Neural cell (in vitro differentiated cells): ENCODE measurements around the gene PMPCA. TPM values are rescaled to one million over a fixed set of nuclear protein-coding genes. Genes with fewer than 3 reads are reported as not detected.

Experiments used
- H2AFZ ChIP-seq: fragments of 200-600, 300-800 bp; sonication (generic), shearing (Covaris generic); 2 replicates; pipeline ENCODE4 v1.6.0; 2014; ENCODE audit warnings: low read depth, mild to moderate bottlenecking, antibody characterized with exemption, low read length, moderate library complexity
- H3F3A ChIP-seq: fragments of 200-600 bp; shearing (Covaris generic); 2 replicates; pipeline ENCODE4 v1.6.1; 2016; ENCODE audit warnings: mild to moderate bottlenecking, moderate library complexity, mixed read lengths, antibody characterized with exemption, low read length; ENCODE audit not compliant: insufficient read depth, poor library complexity, severe bottlenecking
- H3K27ac ChIP-seq: fragments of 200-600, 300-800 bp; sonication (generic), shearing (Covaris generic); 2 replicates; pipeline ENCODE4 v1.5.1; 2014; ENCODE audit warnings: mild to moderate bottlenecking, low read length, moderate library complexity
- H3K27me3 ChIP-seq: fragments of 300-800, 200-600 bp; sonication (generic), shearing (Covaris generic); 2 replicates; pipeline ENCODE4 v1.6.0; 2014; ENCODE audit warnings: mild to moderate bottlenecking, low read depth, low read length, moderate library complexity; ENCODE audit not compliant: insufficient read depth
- H3K36me3 ChIP-seq: fragments of 300-800, 200-600 bp; sonication (generic), shearing (Covaris generic); 2 replicates; pipeline ENCODE4 v1.5.1; 2014; ENCODE audit warnings: mild to moderate bottlenecking, antibody characterized with exemption, low read length, moderate library complexity; ENCODE audit not compliant: insufficient read depth
- H3K4me2 ChIP-seq: fragments of 300-800, 200-600 bp; sonication (generic), shearing (Covaris generic); 2 replicates; pipeline ENCODE4 v1.6.0; 2014; ENCODE audit warnings: mild to moderate bottlenecking, low read length
- H3K4me3 ChIP-seq: fragments of 300-800, 200-600 bp; sonication (generic), shearing (Covaris generic); 2 replicates; pipeline ENCODE4 v1.5.1; 2014; ENCODE audit warnings: mild to moderate bottlenecking, low read length, moderate library complexity
- H3K79me2 ChIP-seq: fragments of 200-600 bp; shearing (Covaris generic); replicated peaks from 2 replicates; pipeline ENCODE4 v1.6.0; 2014; ENCODE audit warnings: mild to moderate bottlenecking, low read length, moderate library complexity; ENCODE audit not compliant: insufficient read depth
- H3K9ac ChIP-seq: fragments of 300-800, 200-600 bp; sonication (generic), shearing (Covaris generic); 2 replicates; pipeline ENCODE4 v1.6.1; 2016; ENCODE audit warnings: mild to moderate bottlenecking, low read length, mixed read lengths
- H3K9me2 ChIP-seq: fragments of 200-600 bp; shearing (Covaris generic); 2 replicates; pipeline ENCODE4 v1.6.1; 2016; ENCODE audit warnings: mild to moderate bottlenecking, low read length, mixed read lengths; ENCODE audit not compliant: insufficient read depth
- H3K9me3 ChIP-seq: fragments of 200-600, 300-800 bp; sonication (generic), shearing (Covaris generic); 2 replicates; pipeline ENCODE4 v1.6.1; 2016; ENCODE audit warnings: mild to moderate bottlenecking, mixed run types, low read length, moderate library complexity, mixed read lengths
- H4K20me1 ChIP-seq: fragments of 200-600 bp; shearing (Covaris generic); 2 replicates; pipeline ENCODE4 v1.6.1; 2016; ENCODE audit warnings: mild to moderate bottlenecking, mixed run types; ENCODE audit not compliant: insufficient read depth
- EP300 ChIP-seq: fragments of 450-650 bp; conservative IDR thresholded peaks from 2 replicates; pipeline ENCODE4 v1.6.1; 2014; ENCODE audit warnings: antibody characterized with exemption, mild to moderate bottlenecking, moderate library complexity; ENCODE audit not compliant: poor library complexity, severe bottlenecking
- EZH2 ChIP-seq: fragments of 200-600, 300-800 bp; shearing (Covaris generic), sonication (generic); IDR thresholded peaks from 2 replicates; pipeline ENCODE4 v1.6.1; 2014; ENCODE audit warnings: antibody characterized with exemption, low read length, borderline replicate concordance, mild to moderate bottlenecking; ENCODE audit not compliant: insufficient read depth, poor library complexity, severe bottlenecking
- MXI1 ChIP-seq: fragments of 450-650 bp; conservative IDR thresholded peaks from 2 replicates; pipeline ENCODE4 v1.6.1; 2014; ENCODE audit warnings: antibody characterized with exemption, mild to moderate bottlenecking; ENCODE audit not compliant: poor library complexity, severe bottlenecking
- POLR2AphosphoS5 ChIP-seq: IDR thresholded peaks from 2 replicates; pipeline ENCODE4 v1.6.1; 2012
- RAD21 ChIP-seq: fragments of 450-650 bp; conservative IDR thresholded peaks from 2 replicates; pipeline ENCODE4 v1.6.1; 2014; ENCODE audit warnings: antibody characterized with exemption, mild to moderate bottlenecking, moderate library complexity
- SMC3 ChIP-seq: fragments of 450-650 bp; conservative IDR thresholded peaks from 2 replicates; pipeline ENCODE4 v1.6.1; 2014; ENCODE audit warnings: antibody characterized with exemption, mild to moderate bottlenecking, moderate library complexity; ENCODE audit not compliant: poor library complexity
- TAF1 ChIP-seq: IDR thresholded peaks from 2 replicates; pipeline ENCODE4 v1.6.1; 2012; ENCODE audit warnings: low read depth
- polyA plus RNA-seq: library from polyadenylated mRNA; depleted of rRNA; stranded (reverse); fragments of >200 nt; gene quantifications from 2 replicates; pipeline ENCODE4 v1.2.3, GENCODE V29; 2014
- TF ChIP-seq, protein P1 (sequence below): fragments of 450-650 bp; IDR thresholded peaks from 2 replicates; pipeline ENCODE4 v1.5.1; 2014; ENCODE audit warnings: antibody characterized with exemption, mild to moderate bottlenecking, moderate library complexity; ENCODE audit not compliant: poor library complexity, severe bottlenecking
- TF ChIP-seq, protein P2 (sequence below): IDR thresholded peaks from 2 replicates; pipeline ENCODE4 v1.6.1; 2012; ENCODE audit warnings: borderline replicate concordance

Gene PMPCA
- polyA plus RNA-seq, 1 donor from 2014 or later = 61.3 TPM

GRCh38 chr9:136467766-136468165 is 57.3 kb downstream of the PMPCA start:
- Histone ChIP-seq H3K79me2 (peaks cover 7% of the 10 kb centered on the region), H2AFZ (no peak overlapping the region), H3K9ac (no peak overlapping the region), H3K9me2 (no peaks in the 10 kb centered on the region), H3K36me3 (peaks cover 4% of the 10 kb centered on the region), H3F3A (no peaks in the 10 kb centered on the region), H3K4me3 (no peak overlapping the region), H3K4me2 (no peak overlapping the region), H4K20me1 (peaks cover 3% of the 10 kb centered on the region), H3K27me3 (no peaks in the 10 kb centered on the region), H3K27ac (no peak overlapping the region), H3K9me3 (no peaks in the 10 kb centered on the region)
- TF ChIP-seq RAD21 = no peak
- no peak for TF ChIP-seq EZH2
- TF ChIP-seq, protein P1, sequence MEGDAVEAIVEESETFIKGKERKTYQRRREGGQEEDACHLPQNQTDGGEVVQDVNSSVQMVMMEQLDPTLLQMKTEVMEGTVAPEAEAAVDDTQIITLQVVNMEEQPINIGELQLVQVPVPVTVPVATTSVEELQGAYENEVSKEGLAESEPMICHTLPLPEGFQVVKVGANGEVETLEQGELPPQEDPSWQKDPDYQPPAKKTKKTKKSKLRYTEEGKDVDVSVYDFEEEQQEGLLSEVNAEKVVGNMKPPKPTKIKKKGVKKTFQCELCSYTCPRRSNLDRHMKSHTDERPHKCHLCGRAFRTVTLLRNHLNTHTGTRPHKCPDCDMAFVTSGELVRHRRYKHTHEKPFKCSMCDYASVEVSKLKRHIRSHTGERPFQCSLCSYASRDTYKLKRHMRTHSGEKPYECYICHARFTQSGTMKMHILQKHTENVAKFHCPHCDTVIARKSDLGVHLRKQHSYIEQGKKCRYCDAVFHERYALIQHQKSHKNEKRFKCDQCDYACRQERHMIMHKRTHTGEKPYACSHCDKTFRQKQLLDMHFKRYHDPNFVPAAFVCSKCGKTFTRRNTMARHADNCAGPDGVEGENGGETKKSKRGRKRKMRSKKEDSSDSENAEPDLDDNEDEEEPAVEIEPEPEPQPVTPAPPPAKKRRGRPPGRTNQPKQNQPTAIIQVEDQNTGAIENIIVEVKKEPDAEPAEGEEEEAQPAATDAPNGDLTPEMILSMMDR = no peak
- TF ChIP-seq EP300 = no peak
- TF ChIP-seq MXI1 = no peak
- no peak for TF ChIP-seq TAF1
- TF ChIP-seq POLR2AphosphoS5 = no peak
- TF ChIP-seq SMC3 = no peak
- TF ChIP-seq, protein P2, sequence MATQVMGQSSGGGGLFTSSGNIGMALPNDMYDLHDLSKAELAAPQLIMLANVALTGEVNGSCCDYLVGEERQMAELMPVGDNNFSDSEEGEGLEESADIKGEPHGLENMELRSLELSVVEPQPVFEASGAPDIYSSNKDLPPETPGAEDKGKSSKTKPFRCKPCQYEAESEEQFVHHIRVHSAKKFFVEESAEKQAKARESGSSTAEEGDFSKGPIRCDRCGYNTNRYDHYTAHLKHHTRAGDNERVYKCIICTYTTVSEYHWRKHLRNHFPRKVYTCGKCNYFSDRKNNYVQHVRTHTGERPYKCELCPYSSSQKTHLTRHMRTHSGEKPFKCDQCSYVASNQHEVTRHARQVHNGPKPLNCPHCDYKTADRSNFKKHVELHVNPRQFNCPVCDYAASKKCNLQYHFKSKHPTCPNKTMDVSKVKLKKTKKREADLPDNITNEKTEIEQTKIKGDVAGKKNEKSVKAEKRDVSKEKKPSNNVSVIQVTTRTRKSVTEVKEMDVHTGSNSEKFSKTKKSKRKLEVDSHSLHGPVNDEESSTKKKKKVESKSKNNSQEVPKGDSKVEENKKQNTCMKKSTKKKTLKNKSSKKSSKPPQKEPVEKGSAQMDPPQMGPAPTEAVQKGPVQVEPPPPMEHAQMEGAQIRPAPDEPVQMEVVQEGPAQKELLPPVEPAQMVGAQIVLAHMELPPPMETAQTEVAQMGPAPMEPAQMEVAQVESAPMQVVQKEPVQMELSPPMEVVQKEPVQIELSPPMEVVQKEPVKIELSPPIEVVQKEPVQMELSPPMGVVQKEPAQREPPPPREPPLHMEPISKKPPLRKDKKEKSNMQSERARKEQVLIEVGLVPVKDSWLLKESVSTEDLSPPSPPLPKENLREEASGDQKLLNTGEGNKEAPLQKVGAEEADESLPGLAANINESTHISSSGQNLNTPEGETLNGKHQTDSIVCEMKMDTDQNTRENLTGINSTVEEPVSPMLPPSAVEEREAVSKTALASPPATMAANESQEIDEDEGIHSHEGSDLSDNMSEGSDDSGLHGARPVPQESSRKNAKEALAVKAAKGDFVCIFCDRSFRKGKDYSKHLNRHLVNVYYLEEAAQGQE = no peak

- no peaks in the 10 kb centered on the region for H3K9me2 ChIP-seq
- H3F3A ChIP-seq = no peaks in the 10 kb centered on the region
- no peak for TF ChIP-seq POLR2AphosphoS5
- H3K4me2 ChIP-seq = no peak overlapping the region
- no peak overlapping the region for H2AFZ ChIP-seq
- no peak overlapping the region for H3K27ac ChIP-seq
- peaks cover 10% of the 10 kb centered on the region for H3K79me2 ChIP-seq
- H3K9me3 ChIP-seq = no peaks in the 10 kb centered on the region
- no peak overlapping the region for H3K9ac ChIP-seq
- no peaks in the 10 kb centered on the region for H3K27me3 ChIP-seq
- peaks cover 7% of the 10 kb centered on the region for H4K20me1 ChIP-seq
- no peak overlapping the region for H3K4me3 ChIP-seq
- peaks cover 4% of the 10 kb centered on the region for H3K36me3 ChIP-seq
These were observed 59.9 kb downstream of the PMPCA start for GRCh38 chr9:136470356-136470755.
